ENCODE measurements around the gene CDK17.

Gene CDK17

DNA sequence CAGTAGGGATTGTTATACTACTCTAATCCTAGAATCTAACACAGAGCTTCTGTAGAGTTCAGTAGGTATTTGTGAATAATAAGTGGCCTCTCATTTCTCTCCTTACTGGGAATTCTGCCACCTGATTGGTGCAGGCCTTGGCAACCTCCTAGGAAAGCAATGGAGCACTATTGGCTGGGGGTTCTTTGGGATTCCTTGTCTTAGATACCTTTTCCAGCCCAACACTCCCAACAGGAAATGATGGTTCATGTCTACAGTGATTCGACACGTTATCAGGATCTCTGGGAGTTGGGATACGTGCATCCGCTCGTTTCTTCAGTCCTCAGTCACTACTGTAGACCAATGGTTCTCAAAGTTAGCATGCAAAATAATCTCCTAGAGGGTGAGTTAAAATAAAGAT is 138.7 kb downstream of the CDK17 start:
- POLR2A ChIA-PET, result no interaction called here
- DNase-seq, result no peak
- H3K4me1 ChIP-seq (ENCODE audit: control extremely low read depth in 1 of 4, control insufficient read depth in 4 of 4, insufficient read depth in 4 of 4, low read length in 3 of 4), result no peaks in the 10 kb centered on the region
- H3K9me3 ChIP-seq (ENCODE audit: control extremely low read depth in 1 of 5, control insufficient read depth in 4 of 5, insufficient read depth in 2 of 5, low read depth in 1 of 5, low read length in 4 of 5), result no peaks in the 10 kb centered on the region
- WGBS (ENCODE audit: insufficient coverage), result 90% methylated on average over 2 of the region's 5 CpGs
- no peak overlapping the region for H3K4me3 ChIP-seq (ENCODE audit: control insufficient read depth in 1 of 7, extremely low read depth in 1 of 7, insufficient read depth in 4 of 7, low read depth in 2 of 7, low read length in 6 of 7)
- H3K27me3 ChIP-seq (replicated peaks in 2 of 5; ENCODE audit: control insufficient read depth in 4 of 5, insufficient read depth in 5 of 5, low read length in 4 of 5), result no peaks in the 10 kb centered on the region
- peaks cover 23 to 70% (median 54%) of the 10 kb centered on the region in 4 experiments for H3K36me3 ChIP-seq (ENCODE audit: control insufficient read depth in 4 of 4, insufficient read depth in 4 of 4, low read length in 3 of 4)
- no peak overlapping the region for H3K27ac ChIP-seq (ENCODE audit: insufficient read depth in 1 of 2, low read depth in 1 of 2, low read length in 2 of 2, poor library complexity in 1 of 2, severe bottlenecking in 2 of 2)
- CTCF ChIA-PET, result interaction anchor here (0.7 to 3.6 kb wide), 3 partner anchors 9 to 145 kb away, joined by 3 to 10 read pairs (median 4); no protein-coding TSS in a partner anchor

GRCh38 chr12:96260644-96261043 is 139.6 kb downstream of the CDK17 start:
- ChIA-PET CTCF (interaction anchor here (0.7 to 3.6 kb wide), 2 partner anchors 9 to 13 kb away, joined by 3 to 10 read pairs; no protein-coding TSS in a partner anchor), POLR2A (interaction anchor here (0.6 kb wide), 1 partner anchor 55 kb away, joined by 3 read pairs; no protein-coding TSS in a partner anchor)
- Histone ChIP-seq H3K27ac (ENCODE audit: insufficient read depth in 1 of 2, low read depth in 1 of 2, low read length in 2 of 2, poor library complexity in 1 of 2, severe bottlenecking in 2 of 2) (no peak overlapping the region), H3K4me3 (ENCODE audit: control insufficient read depth in 1 of 7, extremely low read depth in 1 of 7, insufficient read depth in 4 of 7, low read depth in 2 of 7, low read length in 6 of 7) (no peak overlapping the region), H3K9me3 (ENCODE audit: control extremely low read depth in 1 of 5, control insufficient read depth in 4 of 5, insufficient read depth in 2 of 5, low read depth in 1 of 5, low read length in 4 of 5) (no peaks in the 10 kb centered on the region), H3K36me3 (ENCODE audit: control insufficient read depth in 4 of 4, insufficient read depth in 4 of 4, low read length in 3 of 4) (peaks cover 26 to 76% (median 55%) of the 10 kb centered on the region in 4 experiments), H3K27me3 (replicated peaks in 2 of 5; ENCODE audit: control insufficient read depth in 4 of 5, insufficient read depth in 5 of 5, low read length in 4 of 5) (no peaks in the 10 kb centered on the region), H3K4me1 (ENCODE audit: control extremely low read depth in 1 of 4, control insufficient read depth in 4 of 4, insufficient read depth in 4 of 4, low read length in 3 of 4) (no peaks in the 10 kb centered on the region)
- DNase-seq, result no peak
- WGBS (ENCODE audit: insufficient coverage), result 93% methylated on average over 3 of the region's 3 CpGs

DNA sequence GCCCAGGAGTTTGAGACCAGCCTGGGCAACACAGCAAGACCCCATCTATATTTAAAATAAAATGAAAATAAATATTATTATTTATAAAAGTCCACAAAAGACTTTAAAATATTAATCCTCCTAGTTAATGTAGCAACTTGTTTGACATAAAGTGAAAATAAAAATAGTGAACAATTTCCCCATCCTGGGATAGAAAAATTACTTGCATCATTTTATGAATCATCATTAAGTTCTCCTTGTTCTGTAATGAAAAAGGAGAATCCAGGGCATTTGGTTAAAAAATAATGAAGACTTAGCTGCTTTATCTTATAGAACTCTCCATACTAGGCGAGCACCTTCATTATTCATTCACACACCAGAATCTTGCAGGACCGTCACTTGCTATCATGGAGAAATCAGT is 140.0 kb downstream of the CDK17 start:
- WGBS (ENCODE audit: insufficient coverage), result no CpG with 5 or more reads among the region's 2 CpGs
- Histone ChIP-seq H3K27me3 (replicated peaks in 2 of 5; ENCODE audit: control insufficient read depth in 4 of 5, insufficient read depth in 5 of 5, low read length in 4 of 5) (no peaks in the 10 kb centered on the region), H3K4me1 (ENCODE audit: control extremely low read depth in 1 of 4, control insufficient read depth in 4 of 4, insufficient read depth in 4 of 4, low read length in 3 of 4) (no peaks in the 10 kb centered on the region), H3K9me3 (ENCODE audit: control extremely low read depth in 1 of 5, control insufficient read depth in 4 of 5, insufficient read depth in 2 of 5, low read depth in 1 of 5, low read length in 4 of 5) (no peaks in the 10 kb centered on the region), H3K4me3 (ENCODE audit: control insufficient read depth in 1 of 7, extremely low read depth in 1 of 7, insufficient read depth in 4 of 7, low read depth in 2 of 7, low read length in 6 of 7) (no peak overlapping the region), H3K27ac (ENCODE audit: insufficient read depth in 1 of 2, low read depth in 1 of 2, low read length in 2 of 2, poor library complexity in 1 of 2, severe bottlenecking in 2 of 2) (no peak overlapping the region), H3K36me3 (ENCODE audit: control insufficient read depth in 4 of 4, insufficient read depth in 4 of 4, low read length in 3 of 4) (peaks cover 26 to 78% (median 54%) of the 10 kb centered on the region in 4 experiments)
- DNase-seq, result no peak
- POLR2A ChIA-PET, result interaction anchor here (0.6 kb wide), 1 partner anchor 55 kb away, joined by 3 read pairs; no protein-coding TSS in a partner anchor
- CTCF ChIA-PET, result no interaction called here

DNA sequence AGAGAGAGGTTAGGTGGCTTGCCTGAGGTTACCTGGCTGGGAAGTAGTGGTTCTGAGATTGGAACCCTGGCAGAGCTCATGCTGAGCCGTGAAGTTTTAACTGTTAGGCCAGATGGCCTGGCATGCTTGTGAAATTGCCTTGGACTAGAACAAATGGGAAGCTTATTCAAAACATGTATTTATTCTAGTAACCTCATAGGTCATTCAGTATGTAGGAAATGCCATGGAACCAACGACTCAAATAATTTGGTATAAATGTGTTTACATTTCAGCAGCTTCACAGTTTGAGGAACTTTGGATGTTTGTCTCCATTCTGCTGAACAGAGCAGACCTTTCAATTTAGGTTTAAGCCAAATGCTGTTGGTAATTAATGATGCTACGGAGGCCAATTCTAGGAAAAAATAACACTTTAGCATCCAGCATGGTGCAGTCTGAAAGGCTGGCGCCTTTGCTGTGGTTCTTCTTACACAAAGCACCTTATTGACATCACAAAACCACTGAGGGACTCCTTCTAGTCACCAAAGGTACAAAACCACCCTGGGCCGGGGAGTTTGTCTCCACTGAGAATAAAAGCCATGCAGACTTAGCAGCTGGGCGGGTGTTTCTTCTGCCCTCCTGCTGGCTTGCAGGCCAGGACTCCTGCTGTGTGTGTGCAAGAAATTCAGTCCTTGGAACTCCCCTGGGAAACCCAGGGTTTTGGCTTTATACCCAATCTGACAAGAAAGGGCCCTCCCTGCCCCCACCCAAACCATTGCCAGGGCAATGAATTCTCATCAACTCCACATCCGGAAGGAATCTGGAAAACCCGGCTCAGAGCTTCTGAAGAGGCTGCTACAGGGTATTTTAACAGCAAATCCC is 141.9 kb downstream of the CDK17 start:
- DNase-seq, result no peak
- Histone ChIP-seq H3K4me1 (ENCODE audit: control extremely low read depth in 1 of 4, control insufficient read depth in 4 of 4, insufficient read depth in 4 of 4, low read length in 3 of 4) (no peaks in the 10 kb centered on the region), H3K27ac (ENCODE audit: insufficient read depth in 1 of 2, low read depth in 1 of 2, low read length in 2 of 2, poor library complexity in 1 of 2, severe bottlenecking in 2 of 2) (no peak overlapping the region), H3K27me3 (replicated peaks in 2 of 5; ENCODE audit: control insufficient read depth in 4 of 5, insufficient read depth in 5 of 5, low read length in 4 of 5) (no peaks in the 10 kb centered on the region), H3K36me3 (ENCODE audit: control insufficient read depth in 4 of 4, insufficient read depth in 4 of 4, low read length in 3 of 4) (peaks cover 26 to 77% (median 42%) of the 10 kb centered on the region in 4 experiments), H3K4me3 (ENCODE audit: control insufficient read depth in 1 of 7, extremely low read depth in 1 of 7, insufficient read depth in 4 of 7, low read depth in 2 of 7, low read length in 6 of 7) (no peak overlapping the region), H3K9me3 (ENCODE audit: control extremely low read depth in 1 of 5, control insufficient read depth in 4 of 5, insufficient read depth in 2 of 5, low read depth in 1 of 5, low read length in 4 of 5) (no peaks in the 10 kb centered on the region)
- POLR2A ChIA-PET, result interaction anchor here (0.5 kb wide), 2 partner anchors 11 to 26 kb away, joined by 3 read pairs; no protein-coding TSS in a partner anchor
- WGBS (ENCODE audit: insufficient coverage), result 97% methylated on average over 5 of the region's 8 CpGs
- CTCF ChIA-PET, result interaction anchor here (0.6 to 3.1 kb wide), 5 partner anchors 8 to 134 kb away, joined by 3 to 13 read pairs (median 3); no protein-coding TSS in a partner anchor

- H3K27me3 ChIP-seq (replicated peaks in 2 of 5; ENCODE audit: control insufficient read depth in 4 of 5, insufficient read depth in 5 of 5, low read length in 4 of 5), result no peaks in the 10 kb centered on the region
- no peak overlapping the region for H3K27ac ChIP-seq (ENCODE audit: insufficient read depth in 1 of 2, low read depth in 1 of 2, low read length in 2 of 2, poor library complexity in 1 of 2, severe bottlenecking in 2 of 2)
- H3K4me3 ChIP-seq (ENCODE audit: control insufficient read depth in 1 of 7, extremely low read depth in 1 of 7, insufficient read depth in 4 of 7, low read depth in 2 of 7, low read length in 6 of 7), result no peak overlapping the region
- H3K4me1 ChIP-seq (ENCODE audit: control extremely low read depth in 1 of 4, control insufficient read depth in 4 of 4, insufficient read depth in 4 of 4, low read length in 3 of 4), result no peaks in the 10 kb centered on the region
- WGBS (ENCODE audit: insufficient coverage), result no CpG with 5 or more reads among the region's 2 CpGs
- DNase-seq, result no peak
- peaks cover 26 to 72% (median 39%) of the 10 kb centered on the region in 4 experiments for H3K36me3 ChIP-seq (ENCODE audit: control insufficient read depth in 4 of 4, insufficient read depth in 4 of 4, low read length in 3 of 4)
- ChIA-PET CTCF (interaction anchor here (0.7 to 3.1 kb wide), 6 partner anchors 9 to 255 kb away, joined by 3 to 13 read pairs (median 3); no protein-coding TSS in a partner anchor), POLR2A (interaction anchor here (0.5 kb wide), 2 partner anchors 11 to 25 kb away, joined by 3 read pairs; no protein-coding TSS in a partner anchor)
- no peaks in the 10 kb centered on the region for H3K9me3 ChIP-seq (ENCODE audit: control extremely low read depth in 1 of 5, control insufficient read depth in 4 of 5, insufficient read depth in 2 of 5, low read depth in 1 of 5, low read length in 4 of 5)
These were observed 142.6 kb downstream of the CDK17 start for GRCh38 chr12:96257550-96258103.

DNA sequence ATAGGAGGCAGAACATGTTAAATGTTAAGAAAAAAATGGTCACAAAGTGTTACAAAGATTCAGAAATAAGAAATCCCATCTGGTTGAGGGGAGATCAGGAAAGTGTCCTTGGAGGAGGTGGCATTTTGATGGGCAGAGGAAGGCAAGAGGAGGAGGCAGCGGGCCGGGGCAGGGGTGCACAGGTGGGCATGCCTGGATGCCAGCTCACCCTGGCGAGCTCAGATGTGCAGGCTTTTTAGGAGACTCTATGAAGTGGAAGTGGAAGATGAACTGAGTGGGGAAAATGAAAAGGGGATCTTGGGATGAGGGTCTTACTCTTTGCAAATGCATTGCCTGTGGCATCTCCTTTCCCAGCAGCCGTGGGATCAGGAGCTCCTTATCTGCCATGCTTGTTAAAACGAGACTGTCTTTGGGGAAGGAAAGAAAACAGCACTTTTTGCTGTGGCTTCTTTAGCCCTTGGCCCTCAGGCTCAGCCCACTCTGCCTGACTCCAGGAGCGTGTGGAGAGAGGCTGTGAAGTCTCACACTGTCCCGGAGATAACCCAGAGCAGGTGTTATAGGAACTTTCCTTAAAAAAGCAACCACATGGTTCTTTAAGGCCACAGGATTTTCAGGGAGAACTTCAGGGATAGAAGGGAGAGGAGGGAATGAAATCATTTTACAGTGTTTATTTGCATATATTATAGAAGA is 143.4 kb downstream of the CDK17 start:
- 84% methylated on average over 5 of the region's 7 CpGs for WGBS (ENCODE audit: insufficient coverage)
- Histone ChIP-seq H3K4me3 (ENCODE audit: control insufficient read depth in 1 of 7, extremely low read depth in 1 of 7, insufficient read depth in 4 of 7, low read depth in 2 of 7, low read length in 6 of 7) (no peak overlapping the region), H3K9me3 (ENCODE audit: control extremely low read depth in 1 of 5, control insufficient read depth in 4 of 5, insufficient read depth in 2 of 5, low read depth in 1 of 5, low read length in 4 of 5) (no peaks in the 10 kb centered on the region), H3K36me3 (ENCODE audit: control insufficient read depth in 4 of 4, insufficient read depth in 4 of 4, low read length in 3 of 4) (peaks cover 24 to 70% (median 41%) of the 10 kb centered on the region in 4 experiments), H3K27me3 (replicated peaks in 2 of 5; ENCODE audit: control insufficient read depth in 4 of 5, insufficient read depth in 5 of 5, low read length in 4 of 5) (no peaks in the 10 kb centered on the region), H3K4me1 (ENCODE audit: control extremely low read depth in 1 of 4, control insufficient read depth in 4 of 4, insufficient read depth in 4 of 4, low read length in 3 of 4) (no peaks in the 10 kb centered on the region), H3K27ac (ENCODE audit: insufficient read depth in 1 of 2, low read depth in 1 of 2, low read length in 2 of 2, poor library complexity in 1 of 2, severe bottlenecking in 2 of 2) (no peak overlapping the region)
- CTCF ChIA-PET, result interaction anchor here (0.7 to 3.1 kb wide), 4 partner anchors 10 to 256 kb away, joined by 3 to 13 read pairs (median 4); no protein-coding TSS in a partner anchor
- POLR2A ChIA-PET, result no interaction called here
- no peak for DNase-seq

Measured in common myeloid progenitor, CD34-positive (primary cell).